ENCODE data around the gene MTUS2. TPM values are rescaled to one million over a fixed set of nuclear protein-coding genes. Genes with fewer than 3 reads are reported as not detected.
"Not testable (repeated sequence)": the region's sequence is repeated elsewhere in the genome, so short reads cannot be mapped to it uniquely, and the experiment has no call there.

MTUS2 gene
- polyA plus RNA-seq, 3 donors from 2014 or later = 0.02 TPM; not detected in 2

GRCh38 chr13:29310806-29311205, 490.7 kb downstream of the MTUS2 start:
- Mint-ChIP-seq H3K27me3 (ENCODE audit: low read depth in 3 of 3) (peaks cover 0 to 3% (median 2%) of the 10 kb centered on the region in 3 donors), H3K36me3 (no peaks in the 10 kb centered on the region), H3K27ac (no peak overlapping the region), H3K4me3 (no peak overlapping the region), H3K9me3 (peaks cover 0 to 16% (median 0%) of the 10 kb centered on the region in 6 donors), H3K4me1 (no peaks in the 10 kb centered on the region)
- DNase-seq = no peak

- no peak overlapping the region for H3K4me3 Mint-ChIP-seq
- peaks cover 0 to 9% (median 0%) of the 10 kb centered on the region in 6 donors for H3K9me3 Mint-ChIP-seq
- H3K27me3 Mint-ChIP-seq (ENCODE audit: low read depth in 3 of 3) = peaks cover 0 to 2% (median 0%) of the 10 kb centered on the region in 3 donors
Measured at GRCh38 chr13:29315847-29316246, 495.7 kb downstream of the MTUS2 start.

DNA sequence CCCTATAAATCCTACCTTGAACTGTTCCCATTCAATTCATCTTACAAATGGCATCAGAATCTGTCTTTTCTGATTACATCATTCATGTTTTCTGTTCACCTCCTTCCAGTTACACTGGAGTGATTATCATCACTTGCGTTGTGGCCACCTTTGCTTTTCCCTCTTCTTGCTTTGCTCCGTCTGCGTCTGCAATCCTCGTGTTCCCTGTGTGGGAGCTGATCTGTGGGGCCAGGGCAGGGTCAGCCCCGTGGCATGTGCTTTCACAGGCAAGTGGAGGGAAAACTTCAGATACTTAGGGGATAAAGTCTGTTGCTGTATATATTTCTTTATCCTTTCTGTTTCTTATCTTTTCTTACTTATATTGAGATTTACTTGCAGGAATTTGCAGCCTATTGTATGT, 497.7 kb downstream of the MTUS2 start:
- DNase-seq = no peak
- Mint-ChIP-seq H3K36me3 (no peaks in the 10 kb centered on the region), H3K4me1 (no peaks in the 10 kb centered on the region), H3K9me3 (peaks cover 0 to 9% (median 4%) of the 10 kb centered on the region in 6 donors), H3K27me3 (ENCODE audit: low read depth in 3 of 3) (peaks cover 0 to 3% (median 2%) of the 10 kb centered on the region in 3 donors), H3K27ac (no peak overlapping the region), H3K4me3 (no peak overlapping the region)

More at GRCh38 chr13:29315847-29316246, 495.7 kb downstream of the MTUS2 start:
- DNase-seq = no peak
- Mint-ChIP-seq H3K36me3 (no peaks in the 10 kb centered on the region), H3K4me1 (no peaks in the 10 kb centered on the region), H3K27ac (no peak overlapping the region)

DNA sequence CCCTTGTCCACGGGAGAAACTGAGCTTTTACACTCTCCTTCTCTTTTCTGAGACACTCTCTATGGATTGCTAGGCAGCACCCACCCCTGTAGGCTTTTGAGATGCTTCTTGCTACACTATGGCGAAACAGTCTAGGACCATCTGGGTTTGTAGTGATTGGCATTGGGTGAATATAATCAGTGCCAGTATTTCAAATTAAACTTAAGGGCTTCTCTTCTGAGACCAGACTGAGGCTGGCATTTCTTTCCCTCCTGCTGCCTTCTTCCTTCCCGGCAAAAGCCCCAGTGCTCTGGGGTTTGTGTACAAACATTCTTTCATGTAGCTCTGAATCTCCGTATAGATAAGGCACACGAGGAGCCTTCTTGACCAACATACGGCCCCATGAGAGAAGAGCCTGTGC, 498.6 kb downstream of the MTUS2 start:
- no peak for DNase-seq
- H3K27ac Mint-ChIP-seq = no peak overlapping the region
- peaks cover 0 to 9% (median 4%) of the 10 kb centered on the region in 6 donors for H3K9me3 Mint-ChIP-seq
- peaks cover 0 to 3% (median 2%) of the 10 kb centered on the region in 3 donors for H3K27me3 Mint-ChIP-seq (ENCODE audit: low read depth in 3 of 3)
- no peaks in the 10 kb centered on the region for H3K4me1 Mint-ChIP-seq
- H3K4me3 Mint-ChIP-seq = no peak overlapping the region
- H3K36me3 Mint-ChIP-seq = no peaks in the 10 kb centered on the region

GRCh38 chr13:29319451-29319850, 499.3 kb downstream of the MTUS2 start:
- no peak overlapping the region for H3K27ac Mint-ChIP-seq

GRCh38 chr13:29323954-29324353, 503.8 kb downstream of the MTUS2 start:
- no peak overlapping the region for H3K27ac Mint-ChIP-seq
- peaks cover 0 to 9% (median 4%) of the 10 kb centered on the region in 6 donors for H3K9me3 Mint-ChIP-seq
- H3K4me3 Mint-ChIP-seq = no peak overlapping the region

More at GRCh38 chr13:29319451-29319850, 499.3 kb downstream of the MTUS2 start:
- H3K36me3 Mint-ChIP-seq = no peaks in the 10 kb centered on the region
- H3K27me3 Mint-ChIP-seq (ENCODE audit: low read depth in 3 of 3) = peaks cover 0 to 3% (median 2%) of the 10 kb centered on the region in 3 donors
- H3K9me3 Mint-ChIP-seq = peaks cover 0 to 9% (median 4%) of the 10 kb centered on the region in 6 donors
- H3K4me3 Mint-ChIP-seq = no peak overlapping the region
- no peak for DNase-seq
- no peaks in the 10 kb centered on the region for H3K4me1 Mint-ChIP-seq

DNA sequence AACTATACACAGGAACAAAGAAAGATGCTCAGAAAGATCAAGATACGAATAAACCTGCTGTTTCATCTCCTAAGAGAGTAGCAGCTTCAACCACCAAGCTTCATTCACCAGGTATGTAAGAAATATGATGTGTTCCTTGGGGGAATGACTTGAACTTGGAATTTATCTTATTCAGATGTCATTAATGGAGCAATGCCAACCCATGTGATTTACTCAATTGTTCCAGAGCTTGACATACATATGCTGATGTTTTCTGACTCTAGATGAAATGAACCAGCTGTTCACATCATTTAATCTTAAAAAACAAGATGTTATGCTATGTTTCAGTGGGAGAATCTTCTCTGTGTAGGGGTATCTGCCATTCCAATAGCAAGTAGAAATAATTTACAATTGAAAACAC, 504.5 kb downstream of the MTUS2 start:
- Mint-ChIP-seq H3K4me1 (no peaks in the 10 kb centered on the region), H3K27ac (no peak overlapping the region), H3K36me3 (no peaks in the 10 kb centered on the region), H3K9me3 (peaks cover 0 to 9% (median 4%) of the 10 kb centered on the region in 6 donors), H3K4me3 (no peak overlapping the region), H3K27me3 (ENCODE audit: low read depth in 3 of 3) (peaks cover 0 to 3% (median 2%) of the 10 kb centered on the region in 3 donors)
- DNase-seq = no peak

More at GRCh38 chr13:29323954-29324353, 503.8 kb downstream of the MTUS2 start:
- H3K27me3 Mint-ChIP-seq (ENCODE audit: low read depth in 3 of 3) = peaks cover 0 to 3% (median 2%) of the 10 kb centered on the region in 3 donors
- H3K4me1 Mint-ChIP-seq = no peaks in the 10 kb centered on the region
- DNase-seq = no peak
- no peaks in the 10 kb centered on the region for H3K36me3 Mint-ChIP-seq

DNA sequence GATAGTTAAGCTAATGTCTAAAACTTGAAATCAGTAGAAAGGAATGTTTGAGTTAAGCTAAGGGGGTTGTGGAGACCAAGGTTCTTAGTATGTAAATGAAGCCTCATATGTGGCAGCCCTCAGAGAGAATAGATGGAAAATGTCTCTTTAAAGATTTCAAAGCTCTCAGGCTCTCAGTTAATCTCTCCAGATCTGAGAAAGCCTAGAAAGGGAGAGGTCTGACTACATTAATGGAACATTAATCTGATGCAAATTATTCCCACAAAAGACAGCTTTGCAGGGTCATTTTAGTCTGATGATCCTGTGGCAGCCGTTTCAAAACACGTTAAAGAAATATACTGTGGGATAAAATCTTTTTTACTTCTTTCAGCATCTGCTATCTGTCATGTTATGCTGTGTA, 508.4 kb downstream of the MTUS2 start:
- Mint-ChIP-seq H3K27ac (no peak overlapping the region), H3K4me1 (no peaks in the 10 kb centered on the region), H3K4me3 (no peak overlapping the region), H3K27me3 (ENCODE audit: low read depth in 3 of 3) (no peaks in the 10 kb centered on the region), H3K9me3 (peaks cover 0 to 15% (median 7%) of the 10 kb centered on the region in 6 donors), H3K36me3 (peaks cover 0 to 4% (median 2%) of the 10 kb centered on the region in 3 donors)
- no peak for DNase-seq

GRCh38 chr13:29336356-29336755, 516.2 kb downstream of the MTUS2 start:
- Mint-ChIP-seq H3K27ac (no peak overlapping the region), H3K4me1 (no peaks in the 10 kb centered on the region), H3K27me3 (ENCODE audit: low read depth in 3 of 3) (peaks cover 0 to 2% (median 0%) of the 10 kb centered on the region in 3 donors), H3K4me3 (no peak overlapping the region), H3K9me3 (peaks cover 5 to 37% (median 16%) of the 10 kb centered on the region in 6 donors), H3K36me3 (peaks cover 0 to 6% (median 3%) of the 10 kb centered on the region in 3 donors)
- no peak for DNase-seq

DNA sequence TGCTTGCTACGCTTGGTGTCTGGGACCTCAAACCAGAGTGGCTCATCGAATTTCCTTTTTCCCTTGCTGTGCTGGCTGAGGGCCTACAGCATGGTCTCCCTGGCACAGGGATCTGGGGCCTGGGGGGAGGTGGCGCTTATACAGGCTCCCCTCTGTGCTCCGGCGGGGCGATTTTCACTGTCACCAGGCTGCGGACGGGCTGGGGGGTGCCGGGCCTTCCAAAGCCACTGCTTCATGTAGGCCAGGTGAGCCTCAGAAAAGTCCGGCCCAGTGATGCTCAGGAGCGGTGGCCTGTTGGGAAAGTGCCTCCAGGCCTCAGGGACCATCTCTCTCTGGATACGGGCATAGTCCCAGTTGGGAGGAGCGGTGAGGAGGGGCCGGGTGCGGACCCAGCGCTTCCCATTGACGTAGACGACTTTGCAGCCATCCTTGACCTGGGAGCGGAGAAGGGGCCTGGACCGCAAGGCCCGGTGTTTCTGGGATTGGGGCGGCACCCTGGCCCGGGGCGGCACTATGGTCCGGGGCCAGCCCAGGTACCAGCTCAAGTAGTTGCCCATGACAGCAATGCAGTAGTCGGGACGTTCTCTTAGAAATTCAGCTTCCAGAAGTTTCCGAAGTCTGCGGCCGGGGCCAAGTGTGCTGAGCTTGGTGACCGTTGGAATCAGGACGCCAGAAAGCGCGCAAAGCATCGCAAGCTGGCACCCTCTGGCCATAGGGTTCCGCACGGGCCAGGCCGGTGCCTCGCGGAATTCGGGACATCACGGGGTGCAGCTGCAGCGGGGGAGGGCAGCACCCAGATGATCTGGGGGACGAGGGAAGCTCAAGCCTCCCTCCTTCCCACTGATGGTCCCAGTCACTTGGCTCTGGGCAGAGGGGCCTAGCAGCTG, 519.5 kb downstream of the MTUS2 start:
- Mint-ChIP-seq H3K4me3 (no peak overlapping the region), H3K36me3 (peaks cover 0 to 6% (median 0%) of the 10 kb centered on the region in 3 donors), H3K9me3 (peaks cover 5 to 20% (median 9%) of the 10 kb centered on the region in 6 donors), H3K27ac (no peak overlapping the region), H3K4me1 (no peaks in the 10 kb centered on the region), H3K27me3 (ENCODE audit: low read depth in 3 of 3) (peaks cover 0 to 5% (median 0%) of the 10 kb centered on the region in 3 donors)
- DNase-seq = no peak

GRCh38 chr13:29345860-29346582, 525.9 kb downstream of the MTUS2 start:
- H3K27ac Mint-ChIP-seq, H3K9me3 Mint-ChIP-seq, DNase-seq, H3K36me3 Mint-ChIP-seq, H3K4me3 Mint-ChIP-seq, H3K4me1 Mint-ChIP-seq: not testable (repeated sequence)
- peaks cover 0 to 13% (median 2%) of the 10 kb centered on the region in 3 donors for H3K27me3 Mint-ChIP-seq (ENCODE audit: low read depth in 3 of 3)

DNA sequence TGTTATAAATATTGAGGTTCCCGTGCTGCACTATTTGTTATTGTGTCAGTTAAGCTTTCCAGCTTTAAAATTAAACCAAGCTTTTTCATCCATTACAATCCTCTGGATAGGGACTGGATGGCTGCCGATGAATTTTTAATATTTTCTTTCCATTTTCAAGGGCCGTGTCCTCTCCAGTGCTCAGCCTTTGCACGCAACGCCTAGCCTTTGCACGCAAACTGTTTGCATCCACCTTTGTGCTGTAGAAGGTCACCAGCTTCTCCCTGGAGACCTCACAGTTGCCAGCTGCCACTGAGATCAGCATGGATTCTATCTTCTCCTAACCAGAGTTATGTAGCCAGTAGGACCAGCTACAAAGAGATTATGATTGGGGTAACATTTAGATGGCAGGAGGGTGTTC, 534.9 kb downstream of the MTUS2 start:
- Mint-ChIP-seq H3K27me3 (ENCODE audit: low read depth in 3 of 3) (peaks cover 0 to 12% (median 2%) of the 10 kb centered on the region in 3 donors), H3K36me3 (no peaks in the 10 kb centered on the region), H3K9me3 (peaks cover 0 to 2% (median 0%) of the 10 kb centered on the region in 6 donors), H3K27ac (no peak overlapping the region), H3K4me1 (no peaks in the 10 kb centered on the region), H3K4me3 (no peak overlapping the region)
- no peak for DNase-seq

GRCh38 chr13:29359181-29359580, 539.0 kb downstream of the MTUS2 start:
- no peaks in the 10 kb centered on the region for H3K4me1 Mint-ChIP-seq
- no peak for DNase-seq
- H3K27me3 Mint-ChIP-seq (ENCODE audit: low read depth in 3 of 3) = peaks cover 2 to 8% (median 4%) of the 10 kb centered on the region in 3 donors
- no peaks in the 10 kb centered on the region for H3K9me3 Mint-ChIP-seq
- H3K36me3 Mint-ChIP-seq = no peaks in the 10 kb centered on the region
- no peak overlapping the region for H3K4me3 Mint-ChIP-seq
- H3K27ac Mint-ChIP-seq = no peak overlapping the region

DNA sequence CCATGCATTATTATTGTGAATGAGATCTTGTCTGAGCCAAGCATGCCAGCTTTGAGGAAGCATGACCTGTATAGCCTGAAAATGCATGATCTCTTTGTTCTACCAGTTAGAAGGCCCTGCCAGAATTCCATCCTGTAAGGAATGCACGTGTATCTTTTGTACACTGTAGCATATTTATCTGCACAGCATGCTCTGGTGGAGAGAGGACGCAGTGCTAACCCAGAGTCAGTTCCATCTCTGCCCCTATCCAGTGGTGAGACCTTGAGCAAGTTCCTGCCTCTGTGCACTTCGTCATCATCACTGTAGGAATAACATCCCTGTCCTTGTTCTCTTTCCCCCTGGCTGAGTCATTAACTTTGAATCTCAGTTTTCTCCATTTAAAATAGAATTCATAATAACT, 541.6 kb downstream of the MTUS2 start:
- Mint-ChIP-seq H3K27me3 (ENCODE audit: low read depth in 3 of 3) (peaks cover 2 to 8% (median 2%) of the 10 kb centered on the region in 3 donors), H3K9me3 (no peaks in the 10 kb centered on the region), H3K36me3 (no peaks in the 10 kb centered on the region), H3K4me3 (no peak overlapping the region), H3K27ac (no peak overlapping the region), H3K4me1 (no peaks in the 10 kb centered on the region)
- DNase-seq = no peak

All from immature natural killer cell (primary cell).